ENCODE measurements around the gene MMP23B. TPM values are rescaled to one million over a fixed set of nuclear protein-coding genes. Genes with fewer than 3 reads are reported as not detected.
A peak's percentile ranks its signal among the peaks of the same experiment; 100 is the strongest.

The MMP23B gene
- total RNA-seq, 4 donors from 2014 or later, result 0.62 TPM; not detected in 3

DNA sequence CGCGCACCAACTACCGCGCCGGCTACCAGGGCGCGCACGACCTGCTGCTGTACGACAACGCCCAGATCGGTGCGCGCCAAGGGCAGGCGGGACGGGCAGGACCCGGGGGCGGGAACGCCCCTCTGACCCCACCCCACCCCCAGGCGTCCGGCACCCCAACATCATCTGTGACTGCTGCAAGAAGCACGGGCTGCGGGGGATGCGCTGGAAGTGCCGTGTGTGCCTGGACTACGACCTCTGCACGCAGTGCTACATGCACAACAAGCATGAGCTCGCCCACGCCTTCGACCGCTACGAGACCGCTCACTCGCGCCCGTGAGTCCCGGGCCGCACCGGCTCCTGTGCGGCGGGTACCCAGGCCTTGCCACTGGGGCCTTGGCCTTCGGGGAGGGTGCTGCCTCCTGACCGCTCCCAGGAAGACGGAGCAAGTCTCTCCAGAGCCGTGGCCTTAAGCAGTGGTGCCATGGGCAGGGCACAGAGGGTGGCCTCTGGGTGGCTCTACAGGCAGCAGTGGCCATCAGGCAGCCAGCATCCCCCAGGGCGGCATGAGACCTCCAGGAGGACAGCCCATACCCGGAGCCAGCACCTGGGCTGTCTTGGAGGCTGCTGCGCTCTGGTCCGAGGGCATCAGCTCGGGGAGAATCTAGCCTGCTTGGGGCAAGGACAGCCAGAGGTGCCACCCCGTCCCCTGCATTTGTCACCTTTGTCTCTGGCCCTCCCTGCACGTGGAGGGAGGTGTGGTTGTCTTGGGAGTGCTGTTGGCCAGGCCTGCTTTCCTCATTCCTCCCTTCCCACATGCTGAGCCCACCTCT, 8.1 kb upstream of the MMP23B start:
- intact Hi-C loops (cut with DNase I; ENCODE audit: low total_unique reads) (no loop called here), in situ Hi-C loops (cut with MboI; ENCODE audit: low sequenced_read_pairs in 4 of 4) (no loop called here)
- Histone ChIP-seq H3K4me1 (peaks cover 41 to 49% of the 10 kb centered on the region in 2 donors), H3K27ac (peak overlapping the region in 1 of 4 donors; percentile 99), H3K36me3 (peaks cover 0 to 18% of the 10 kb centered on the region in 2 donors), H3K4me3 (no peak overlapping the region), H3K27me3 (no peaks in the 10 kb centered on the region), H3K9me3 (no peaks in the 10 kb centered on the region)
- ATAC-seq (no peak), DNase-seq (no peak)
- no peak for TF ChIP-seq POLR2A (IDR thresholded peaks at IDR 0.05)
- TF ChIP-seq, protein P1, sequence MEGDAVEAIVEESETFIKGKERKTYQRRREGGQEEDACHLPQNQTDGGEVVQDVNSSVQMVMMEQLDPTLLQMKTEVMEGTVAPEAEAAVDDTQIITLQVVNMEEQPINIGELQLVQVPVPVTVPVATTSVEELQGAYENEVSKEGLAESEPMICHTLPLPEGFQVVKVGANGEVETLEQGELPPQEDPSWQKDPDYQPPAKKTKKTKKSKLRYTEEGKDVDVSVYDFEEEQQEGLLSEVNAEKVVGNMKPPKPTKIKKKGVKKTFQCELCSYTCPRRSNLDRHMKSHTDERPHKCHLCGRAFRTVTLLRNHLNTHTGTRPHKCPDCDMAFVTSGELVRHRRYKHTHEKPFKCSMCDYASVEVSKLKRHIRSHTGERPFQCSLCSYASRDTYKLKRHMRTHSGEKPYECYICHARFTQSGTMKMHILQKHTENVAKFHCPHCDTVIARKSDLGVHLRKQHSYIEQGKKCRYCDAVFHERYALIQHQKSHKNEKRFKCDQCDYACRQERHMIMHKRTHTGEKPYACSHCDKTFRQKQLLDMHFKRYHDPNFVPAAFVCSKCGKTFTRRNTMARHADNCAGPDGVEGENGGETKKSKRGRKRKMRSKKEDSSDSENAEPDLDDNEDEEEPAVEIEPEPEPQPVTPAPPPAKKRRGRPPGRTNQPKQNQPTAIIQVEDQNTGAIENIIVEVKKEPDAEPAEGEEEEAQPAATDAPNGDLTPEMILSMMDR (IDR thresholded peaks at IDR 0.05 in 4 of 5, conservative IDR thresholded peaks at IDR 0.05 in 1 of 5), result no peak

DNA sequence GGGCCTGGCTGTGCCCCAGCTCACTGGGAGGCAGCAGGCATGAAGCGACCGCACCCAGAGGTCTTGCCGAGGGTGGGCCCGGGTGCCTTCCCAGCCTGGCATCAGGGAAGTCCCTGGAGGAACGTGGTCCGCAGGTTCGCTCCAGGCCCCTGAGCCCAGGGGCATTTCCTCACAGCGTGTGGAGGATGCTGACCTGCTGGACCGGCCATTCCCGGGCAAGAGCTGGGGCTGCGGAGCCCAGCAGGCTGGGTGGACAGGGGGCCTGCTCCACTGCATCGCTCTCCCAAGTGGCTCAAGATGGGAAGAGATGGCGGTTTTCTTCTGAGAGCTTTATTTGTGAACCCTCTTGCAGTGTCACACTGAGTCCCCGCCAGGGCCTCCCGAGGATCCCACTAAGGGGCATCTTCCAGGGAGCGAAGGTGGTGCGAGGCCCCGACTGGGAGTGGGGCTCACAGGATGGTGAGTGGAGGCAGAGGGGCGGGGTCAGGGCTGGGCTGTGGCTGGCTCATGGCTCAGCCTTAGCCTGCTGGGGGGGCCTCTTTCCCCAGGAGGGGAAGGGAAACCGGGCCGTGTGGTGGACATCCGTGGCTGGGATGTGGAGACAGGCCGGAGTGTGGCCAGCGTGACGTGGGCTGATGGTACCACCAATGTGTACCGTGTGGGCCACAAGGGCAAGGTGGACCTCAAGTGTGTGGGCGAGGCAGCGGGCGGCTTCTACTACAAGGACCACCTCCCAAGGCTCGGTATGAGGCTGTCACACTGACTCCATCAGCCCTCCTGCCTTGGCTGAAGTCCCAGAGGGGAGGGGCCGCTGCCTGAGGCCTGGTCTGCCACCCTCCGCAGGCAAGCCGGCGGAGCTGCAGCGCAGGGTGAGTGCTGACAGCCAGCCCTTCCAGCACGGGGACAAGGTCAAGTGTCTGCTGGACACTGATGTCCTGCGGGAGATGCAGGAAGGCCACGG, 7.2 kb upstream of the MMP23B start:
- Histone ChIP-seq H3K27ac (peak overlapping the region in 1 of 4 donors; percentile 25), H3K27me3 (no peaks in the 10 kb centered on the region), H3K9me3 (no peaks in the 10 kb centered on the region), H3K4me3 (no peak overlapping the region), H3K4me1 (peaks cover 35 to 42% of the 10 kb centered on the region in 2 donors), H3K36me3 (peaks cover 0 to 18% of the 10 kb centered on the region in 2 donors)
- TF ChIP-seq POLR2A (IDR thresholded peaks at IDR 0.05), result no peak
- TF ChIP-seq, protein P1 (IDR thresholded peaks at IDR 0.05 in 4 of 5, conservative IDR thresholded peaks at IDR 0.05 in 1 of 5), result no peak
- in situ Hi-C loops (cut with MboI; ENCODE audit: low sequenced_read_pairs in 4 of 4), result no loop called here
- ATAC-seq (no peak), DNase-seq (no peak)
- intact Hi-C loops (cut with DNase I; ENCODE audit: low total_unique reads), result no loop called here

DNA sequence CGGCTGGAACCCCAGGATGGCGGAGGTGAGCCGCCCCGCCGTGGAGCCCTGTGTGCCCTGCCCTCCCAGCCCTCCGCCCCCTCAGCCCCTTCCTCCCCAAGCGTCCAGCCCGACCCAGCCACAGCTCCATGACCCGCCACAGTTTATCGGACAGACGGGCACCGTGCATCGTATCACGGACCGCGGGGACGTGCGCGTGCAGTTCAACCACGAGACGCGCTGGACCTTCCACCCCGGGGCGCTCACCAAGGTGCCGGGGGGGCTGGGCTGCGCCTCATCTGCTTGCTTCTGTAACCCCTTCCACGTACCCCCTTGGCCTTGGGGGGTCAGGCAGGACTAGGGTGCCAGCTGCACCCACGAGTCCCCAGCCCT, 6.6 kb upstream of the MMP23B start:
- Histone ChIP-seq H3K36me3 (peaks cover 0 to 18% of the 10 kb centered on the region in 2 donors), H3K9me3 (no peaks in the 10 kb centered on the region), H3K4me1 (peaks cover 29 to 36% of the 10 kb centered on the region in 2 donors), H3K4me3 (no peak overlapping the region), H3K27me3 (no peaks in the 10 kb centered on the region), H3K27ac (peak overlapping the region in 1 of 4 donors; percentile 25)
- TF ChIP-seq, protein P1 (IDR thresholded peaks at IDR 0.05 in 4 of 5, conservative IDR thresholded peaks at IDR 0.05 in 1 of 5), result no peak
- no peak for TF ChIP-seq POLR2A (IDR thresholded peaks at IDR 0.05)
- intact Hi-C loops (cut with DNase I; ENCODE audit: low total_unique reads), result no loop called here
- in situ Hi-C loops (cut with MboI; ENCODE audit: low sequenced_read_pairs in 4 of 4), result no loop called here
- DNase-seq (no peak), ATAC-seq (no peak)

DNA sequence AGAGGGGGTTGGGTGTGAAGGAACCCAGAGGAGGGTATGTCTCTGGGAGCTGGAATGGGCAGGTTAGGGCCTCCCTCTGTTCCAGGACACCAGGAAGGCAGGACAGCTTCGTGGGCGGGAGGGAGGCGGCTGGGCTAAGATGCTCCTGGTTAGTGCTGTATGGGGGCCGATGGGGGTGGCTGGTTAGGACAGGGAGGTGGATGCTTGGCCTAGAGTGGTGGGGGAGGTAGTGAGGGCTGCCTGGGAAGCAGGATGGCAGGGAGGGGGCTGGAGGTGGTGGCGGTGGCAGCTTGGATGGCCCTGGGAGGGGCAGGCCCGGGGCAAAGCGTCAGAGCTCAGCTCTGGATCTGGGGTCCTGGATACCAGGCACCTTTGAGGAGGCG, 6.2 kb upstream of the MMP23B start:
- DNase-seq, result no peak
- Histone ChIP-seq H3K27me3 (no peaks in the 10 kb centered on the region), H3K9me3 (no peaks in the 10 kb centered on the region), H3K4me3 (no peak overlapping the region), H3K4me1 (peaks cover 24 to 36% of the 10 kb centered on the region in 2 donors), H3K27ac (no peak overlapping the region), H3K36me3 (peaks cover 0 to 18% of the 10 kb centered on the region in 2 donors)
- no peak for ATAC-seq
- intact Hi-C loops (cut with DNase I; ENCODE audit: low total_unique reads), result no loop called here
- no peak for TF ChIP-seq POLR2A (IDR thresholded peaks at IDR 0.05)
- TF ChIP-seq, protein P1 (IDR thresholded peaks at IDR 0.05 in 4 of 5, conservative IDR thresholded peaks at IDR 0.05 in 1 of 5), result no peak
- in situ Hi-C loops (cut with MboI; ENCODE audit: low sequenced_read_pairs in 4 of 4), result no loop called here

Measured in gastrocnemius medialis (tissue), 4 donors.